NCI-H2107 treated with DMSO at 0.1 percent for 48 hours (cell line): ENCODE data around the gene PSAP.
A peak's percentile ranks its signal among the peaks of the same experiment; 100 is the strongest.
"Not testable (repeated sequence)": the region's sequence is repeated elsewhere in the genome, so short reads cannot be mapped to it uniquely, and the experiment has no call there.

Experiments used
- DNase-seq: peaks from one replicate; lab custom pipeline; 2025; ENCODE audit not compliant: unreplicated experiment; lab: John Stamatoyannopoulos, UW

Gene PSAP

DNA sequence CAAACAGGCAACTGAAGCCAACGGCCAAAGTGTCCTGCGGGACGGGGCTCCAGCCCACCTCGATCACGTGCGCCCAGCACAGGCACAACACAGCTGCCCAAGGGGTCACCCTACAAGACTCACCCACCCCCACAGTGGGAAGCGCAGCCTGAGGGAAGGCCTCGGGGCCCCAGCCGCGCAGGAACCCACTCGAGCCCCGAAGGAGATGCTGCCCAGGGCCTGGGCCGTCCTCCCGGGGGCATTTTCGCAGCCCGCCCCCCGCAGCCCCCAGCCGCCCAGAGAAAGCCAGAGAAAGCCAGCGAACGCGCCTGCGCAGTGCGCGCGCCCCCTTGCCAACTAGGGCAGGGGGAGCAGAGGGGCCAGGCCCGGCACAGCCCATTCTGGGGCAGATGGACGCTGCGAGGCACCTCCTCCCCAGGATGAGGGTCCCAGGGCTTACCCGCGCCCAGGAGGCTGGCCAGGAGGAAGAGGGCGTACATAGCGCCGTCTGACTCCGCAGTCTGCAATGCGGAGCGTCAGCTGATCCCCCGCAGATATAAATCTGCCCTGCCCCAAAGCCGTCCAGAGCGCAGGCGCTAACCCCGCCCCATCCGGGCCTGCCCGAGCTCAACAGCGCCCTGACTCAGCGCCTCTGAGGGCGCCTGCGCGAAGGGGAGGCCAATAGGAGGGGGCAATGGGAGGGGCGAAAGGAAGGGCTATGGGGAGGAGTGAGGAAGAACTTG lies at the start of gene PSAP:
PSAP (minus strand) TSS at position 509 of the 722 bp plus-strand sequence; CDS start at position 479, 30 bp downstream.
- peak; percentile 82 for DNase-seq

DNA sequence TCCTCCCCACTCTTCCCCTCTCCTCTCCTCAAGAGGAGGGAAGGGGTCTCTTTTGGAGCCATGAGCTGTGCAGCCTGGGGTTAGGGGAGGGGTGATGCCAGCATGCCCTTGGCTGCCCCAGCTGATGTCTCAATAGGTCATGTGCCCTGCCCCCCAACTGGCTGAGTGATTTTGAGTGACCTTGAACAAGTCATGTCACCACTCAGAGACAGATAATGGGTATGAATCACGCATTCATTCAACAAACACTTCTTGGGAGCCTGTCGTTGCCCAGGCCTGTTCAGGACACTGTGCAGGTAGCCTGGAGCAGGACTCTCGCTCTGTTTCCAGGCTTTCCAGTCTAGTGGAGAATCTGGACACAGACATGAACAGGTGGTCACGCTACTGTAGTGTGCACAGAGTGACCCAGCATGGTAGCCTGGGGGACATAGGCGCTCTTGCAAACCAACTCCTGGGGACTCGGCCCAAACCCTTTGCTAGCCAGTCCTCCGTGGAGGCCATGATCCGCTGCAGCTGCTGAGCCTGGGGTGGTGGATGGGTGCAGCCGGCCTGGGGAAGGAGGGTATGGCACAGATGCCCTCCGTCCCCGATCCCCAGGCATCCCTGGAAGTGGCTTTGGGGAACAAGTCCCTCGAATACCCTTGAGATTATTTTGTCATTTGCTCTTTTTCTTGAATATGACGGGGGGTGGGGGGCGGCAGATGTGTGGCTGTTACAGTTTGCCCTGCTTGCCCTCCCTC lies 49.6 kb upstream of the PSAP start:
- DNase-seq = no peak

DNA sequence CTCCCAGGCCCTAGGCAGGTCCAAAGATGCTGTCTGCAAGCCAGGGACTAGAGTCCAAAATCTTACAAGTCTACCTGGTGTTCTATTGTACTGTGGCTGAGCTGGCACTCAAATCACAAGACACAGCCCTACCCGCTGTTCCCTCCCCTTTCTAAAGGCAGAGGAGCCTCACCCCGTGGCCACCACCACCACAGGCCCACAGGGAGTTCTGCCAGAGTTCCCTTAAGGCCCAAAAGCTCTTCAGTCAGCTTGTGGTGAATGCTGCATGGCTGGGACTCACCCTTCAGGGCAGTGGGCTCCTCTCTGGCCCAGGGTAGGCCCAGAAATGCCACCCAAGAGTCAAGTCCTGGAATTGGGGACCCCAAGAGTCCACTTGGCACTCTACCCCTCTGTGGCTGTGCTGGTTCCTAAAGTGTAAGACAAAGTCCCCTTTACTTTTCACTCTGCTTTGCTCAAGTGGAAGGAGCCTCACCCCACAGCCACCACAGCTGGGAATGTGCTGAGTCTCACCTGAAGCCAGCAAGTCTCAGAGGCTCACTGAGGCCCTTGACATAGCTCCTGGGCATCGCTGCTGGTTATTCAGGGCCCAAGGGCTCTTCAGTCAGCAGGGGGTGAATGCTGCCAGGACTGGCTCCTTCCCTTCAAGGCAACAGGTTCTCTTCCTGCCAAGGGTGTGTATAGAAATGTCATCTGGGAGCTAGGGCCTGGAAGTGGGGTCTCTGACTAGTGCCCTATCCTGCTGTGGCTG lies 48.8 kb upstream of the PSAP start:
- DNase-seq = no peak

DNA sequence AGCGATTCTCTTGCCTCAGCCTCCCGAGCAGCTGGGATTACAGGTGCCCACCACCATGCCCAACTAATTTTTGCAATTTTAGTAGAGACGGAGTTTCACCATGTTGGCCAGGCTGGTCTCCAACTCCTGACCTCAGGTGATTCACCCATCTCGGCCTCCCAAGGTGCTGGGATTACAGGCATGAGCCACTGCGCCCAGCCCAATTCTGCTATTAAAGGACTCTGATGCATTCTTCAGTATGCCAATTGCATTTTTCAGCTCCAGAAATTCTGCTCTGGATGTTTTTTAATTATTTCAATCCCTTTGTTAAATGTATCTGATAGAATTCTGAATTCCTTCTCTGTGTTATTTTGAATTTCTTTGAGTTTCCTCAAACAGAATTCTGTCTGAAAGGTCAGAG lies 47.3 kb upstream of the PSAP start:
- DNase-seq = not testable (repeated sequence)

DNA sequence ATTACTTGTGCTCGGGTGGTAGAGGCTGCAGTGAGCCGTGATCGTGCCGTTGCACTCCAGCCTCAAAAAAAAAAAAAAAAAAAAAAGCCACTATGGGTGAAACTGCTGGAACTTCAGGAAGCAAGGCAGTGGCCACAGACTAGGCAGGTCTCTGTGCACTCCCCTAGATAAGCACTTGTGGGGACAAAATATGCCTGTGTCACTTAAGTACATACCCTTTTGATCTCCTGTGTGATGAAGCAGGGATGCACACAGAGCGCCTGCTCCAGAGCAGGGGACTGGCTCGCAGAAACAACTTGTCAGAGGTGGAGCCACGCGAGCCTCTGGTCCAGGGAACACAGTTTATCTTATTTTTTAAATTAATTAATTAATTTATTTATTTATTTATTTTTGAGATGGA lies 42.9 kb upstream of the PSAP start:
- no peak for DNase-seq

DNA sequence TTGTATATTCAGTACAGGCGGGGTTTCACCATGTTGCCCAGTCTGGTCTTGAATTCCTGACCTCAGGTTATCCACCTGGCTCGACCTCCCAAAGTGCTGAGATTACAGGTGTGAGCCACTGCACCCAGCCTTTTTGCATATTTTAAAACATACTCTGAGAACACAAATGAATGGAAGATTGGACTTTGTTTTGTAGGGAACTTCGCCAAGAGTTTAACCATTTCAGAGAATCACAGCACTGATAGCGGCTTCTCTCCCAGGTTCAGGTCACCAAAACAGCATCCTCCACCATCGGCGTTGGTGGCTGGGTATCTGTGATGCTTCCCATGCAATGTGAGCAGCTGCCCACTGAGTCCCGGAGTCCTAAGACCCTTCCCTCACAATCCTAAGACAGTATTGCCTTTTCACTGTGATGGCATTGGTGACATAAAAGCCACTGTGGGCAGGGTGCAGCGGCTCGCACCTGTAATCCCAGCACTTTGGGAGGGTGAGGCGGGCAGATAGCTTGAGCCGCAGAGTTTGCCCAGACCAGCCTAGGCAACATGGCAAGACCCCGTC lies 42.3 kb upstream of the PSAP start:
- no peak for DNase-seq

DNA sequence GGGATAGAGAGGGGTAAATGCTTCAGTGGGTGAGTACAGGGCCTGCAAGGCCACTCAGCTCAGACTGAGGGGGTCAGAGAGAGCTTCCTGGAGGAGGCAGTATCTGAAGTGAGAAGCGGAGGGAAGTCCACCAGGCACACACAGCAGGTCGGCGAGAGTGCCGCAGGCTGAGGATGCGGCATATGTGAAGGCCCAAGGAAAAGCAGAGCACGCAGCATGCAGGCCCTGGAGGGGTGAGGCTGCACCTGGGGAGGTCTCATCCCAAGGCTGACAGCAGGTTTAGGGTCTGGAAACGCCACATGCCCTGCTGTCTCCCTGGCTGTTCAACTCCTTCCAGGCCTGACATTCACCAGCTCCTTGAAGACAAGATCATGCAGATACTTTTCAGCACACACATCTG lies 40.4 kb upstream of the PSAP start:
- no peak for DNase-seq

DNA sequence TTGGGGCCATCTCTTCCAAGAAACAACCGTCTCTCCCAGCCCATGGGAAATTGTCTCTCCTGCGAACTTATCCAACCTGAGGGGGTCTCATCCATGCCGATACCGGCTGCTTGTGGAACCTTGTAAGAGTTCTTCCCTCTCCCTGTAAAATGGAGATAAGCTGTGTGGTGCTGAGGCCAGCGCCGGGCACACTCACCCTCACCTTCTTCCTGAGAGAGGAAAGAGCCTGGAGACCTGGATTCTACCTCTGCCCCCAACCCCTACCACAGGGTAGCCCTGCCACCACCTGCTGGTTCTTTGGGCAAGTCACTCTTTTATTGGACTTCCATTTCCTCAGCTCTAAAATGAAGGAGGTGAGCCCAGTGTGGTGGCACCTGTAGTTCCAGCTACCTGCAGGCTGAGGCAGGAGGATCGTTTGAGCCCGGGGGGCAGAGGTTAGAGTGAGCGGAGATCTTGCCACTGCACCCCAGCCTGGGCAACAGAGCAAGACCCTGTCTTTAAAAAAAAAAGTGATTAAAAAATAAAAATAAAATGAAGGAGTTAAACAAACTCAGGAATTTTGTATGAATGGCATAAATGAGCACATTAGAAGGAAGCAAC lies 38.4 kb upstream of the PSAP start:
- DNase-seq = peak; percentile 4

DNA sequence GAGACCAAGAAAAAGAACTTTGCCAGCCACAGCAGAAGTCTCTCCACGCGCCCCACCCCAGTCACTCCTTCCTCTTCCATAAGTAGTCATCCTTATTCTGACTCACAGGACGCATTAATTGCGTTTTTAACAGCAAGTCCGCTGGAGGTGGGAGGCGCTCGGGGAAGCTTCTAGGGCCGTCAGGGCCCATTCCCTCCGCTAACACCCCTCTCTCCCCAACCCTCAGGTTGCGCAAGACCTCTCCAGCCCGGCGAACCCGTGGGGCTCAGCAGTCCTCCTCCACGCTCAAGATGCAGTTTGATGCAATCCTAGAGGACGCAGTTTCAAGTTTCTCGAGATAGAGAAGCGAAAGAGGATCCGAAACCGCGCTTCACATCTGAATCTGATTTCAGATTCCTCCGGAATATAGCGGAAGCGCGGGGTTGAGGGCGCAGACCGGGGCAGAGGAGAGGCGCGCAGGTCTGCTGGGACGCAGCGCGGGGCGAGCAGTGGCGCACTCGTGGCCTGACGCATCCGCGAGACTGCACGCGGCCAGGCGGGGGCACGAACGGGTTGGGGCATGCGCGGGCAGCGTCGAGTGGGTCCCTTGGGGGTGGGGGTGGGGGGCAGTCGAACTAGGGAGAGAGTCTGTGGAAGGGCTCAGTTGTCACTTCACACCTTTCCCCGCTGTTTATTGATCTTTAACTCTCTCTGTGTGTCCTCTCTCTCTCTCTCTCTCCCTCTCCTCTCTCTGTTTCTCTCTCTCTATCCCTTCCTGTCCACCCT lies 37.8 kb upstream of the PSAP start:
- DNase-seq = peak; percentile 52

DNA sequence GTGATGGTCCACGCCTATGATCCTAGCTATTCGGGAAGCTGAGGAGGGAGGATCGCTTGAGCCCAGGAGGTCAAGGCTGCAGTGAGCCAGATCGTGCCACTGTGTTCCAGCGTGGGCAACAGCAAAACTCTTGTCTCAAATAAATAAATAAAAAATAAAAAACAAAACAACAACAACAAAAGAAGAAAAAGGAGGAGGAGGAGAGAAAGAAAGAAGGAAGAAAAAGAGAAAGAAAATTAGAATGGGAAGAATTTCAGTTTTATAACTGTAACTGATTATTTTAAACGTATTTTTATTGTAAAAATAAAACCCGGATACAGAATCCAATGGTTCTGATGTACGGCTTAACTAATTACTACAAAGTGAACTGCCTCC lies 37.2 kb upstream of the PSAP start:
- no peak for DNase-seq

DNA sequence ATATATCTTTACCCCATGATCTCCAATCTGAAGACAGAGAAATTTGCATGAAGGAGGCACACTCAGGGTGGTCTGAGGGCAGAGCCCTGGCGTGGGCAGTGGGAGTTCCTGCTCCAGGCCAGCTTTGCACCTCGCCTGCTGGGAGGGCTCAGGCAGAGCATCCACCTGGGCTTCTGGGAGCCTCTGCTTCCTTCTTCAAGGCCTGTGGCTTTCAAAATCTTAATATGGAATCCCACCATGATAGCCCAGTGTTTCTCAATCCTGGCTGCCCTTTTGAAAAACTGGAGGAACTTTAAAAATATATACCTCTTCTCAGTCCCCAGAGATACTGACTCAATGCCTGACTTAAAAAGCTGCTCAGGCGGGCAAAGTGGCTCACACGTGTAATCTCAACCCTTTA lies 36.7 kb upstream of the PSAP start:
- no peak for DNase-seq

DNA sequence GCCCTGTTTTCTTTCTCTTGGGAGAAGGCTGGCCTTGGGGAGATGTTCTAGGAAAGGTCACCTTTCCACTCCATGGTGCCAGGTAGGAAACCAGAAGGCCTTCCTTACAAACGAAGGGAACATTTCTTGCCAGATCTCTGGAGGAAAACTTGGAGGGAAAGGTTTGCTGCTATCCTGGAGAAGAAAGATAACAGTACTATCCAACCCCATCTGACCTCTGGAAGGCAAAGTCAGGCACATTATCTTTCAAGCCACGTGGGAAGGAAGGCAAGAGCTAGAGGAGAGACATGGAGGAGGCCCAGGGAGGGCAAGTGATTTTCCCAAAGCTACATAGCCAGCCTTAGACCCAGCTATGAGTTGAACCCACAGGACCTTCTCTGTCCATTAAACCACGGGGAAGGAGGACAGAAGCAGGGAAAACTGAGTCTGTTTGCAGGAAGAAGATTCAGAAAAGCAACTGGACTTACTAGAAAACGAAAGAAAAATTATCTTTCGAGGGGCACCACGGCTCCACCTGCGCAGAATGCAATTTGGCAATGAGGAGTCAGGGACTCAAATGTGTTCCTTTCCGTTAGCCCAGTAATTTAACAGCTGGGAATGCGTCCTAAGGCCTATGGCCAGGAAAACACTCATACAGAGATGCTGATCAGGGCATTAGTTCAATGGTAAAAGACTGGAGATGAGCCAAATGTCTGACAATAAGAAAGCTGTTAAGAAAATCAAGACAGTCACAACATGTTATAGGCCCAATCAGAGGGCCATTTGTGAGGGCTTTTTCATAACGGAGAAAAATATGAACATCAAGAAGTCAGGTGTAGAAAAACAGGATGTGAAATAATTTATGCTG lies 32.0 kb upstream of the PSAP start:
- DNase-seq = no peak

DNA sequence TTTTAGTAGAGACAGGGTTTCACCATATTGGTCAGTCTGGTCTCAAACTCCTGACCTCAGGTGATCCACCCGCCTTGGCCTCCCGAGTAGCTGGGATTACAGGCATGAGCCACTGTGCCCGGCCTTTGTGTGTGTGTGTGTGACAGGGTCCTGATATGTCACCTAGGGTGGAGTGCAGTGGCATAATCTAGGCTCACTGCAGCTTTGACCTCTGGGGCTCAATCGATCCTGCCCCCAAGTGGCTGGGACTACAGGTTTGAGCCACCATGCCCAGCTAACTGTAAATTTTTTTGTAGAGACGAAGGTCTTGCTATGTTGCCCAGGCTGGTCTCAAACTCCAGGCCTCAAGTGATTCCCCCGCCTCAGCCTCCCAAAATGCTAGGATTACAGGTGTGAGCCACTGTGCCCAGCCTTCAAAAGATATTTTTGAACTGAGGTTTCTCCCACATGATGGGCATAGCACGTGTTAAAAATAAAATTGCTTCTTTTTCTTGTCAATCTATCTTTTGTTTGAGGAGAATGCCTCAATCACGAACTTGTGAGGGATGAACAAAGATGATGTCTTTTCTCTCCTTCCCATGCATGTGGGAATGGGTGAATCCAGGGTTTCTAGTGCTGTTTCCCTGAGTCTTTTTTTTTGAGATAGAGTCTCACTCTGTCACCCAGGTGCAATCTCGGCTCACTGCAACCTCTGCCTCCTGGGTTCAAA lies 30.8 kb upstream of the PSAP start:
- DNase-seq = no peak

DNA sequence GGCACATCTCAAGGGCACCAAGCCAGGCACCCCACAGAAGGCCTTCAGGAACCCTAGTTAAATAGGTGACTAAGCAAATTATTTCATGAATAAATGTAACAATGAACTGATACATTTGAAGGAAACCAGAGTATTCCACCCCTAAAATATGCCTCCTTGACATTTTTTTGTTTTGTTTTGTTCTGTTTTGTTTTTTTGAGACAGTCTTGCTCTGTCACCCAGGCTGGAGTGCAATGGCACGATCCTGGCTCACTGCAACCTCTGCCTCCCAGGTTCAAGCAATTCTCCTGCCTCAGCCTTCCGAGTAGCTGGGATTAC lies 30.2 kb upstream of the PSAP start:
- not testable (repeated sequence) for DNase-seq

DNA sequence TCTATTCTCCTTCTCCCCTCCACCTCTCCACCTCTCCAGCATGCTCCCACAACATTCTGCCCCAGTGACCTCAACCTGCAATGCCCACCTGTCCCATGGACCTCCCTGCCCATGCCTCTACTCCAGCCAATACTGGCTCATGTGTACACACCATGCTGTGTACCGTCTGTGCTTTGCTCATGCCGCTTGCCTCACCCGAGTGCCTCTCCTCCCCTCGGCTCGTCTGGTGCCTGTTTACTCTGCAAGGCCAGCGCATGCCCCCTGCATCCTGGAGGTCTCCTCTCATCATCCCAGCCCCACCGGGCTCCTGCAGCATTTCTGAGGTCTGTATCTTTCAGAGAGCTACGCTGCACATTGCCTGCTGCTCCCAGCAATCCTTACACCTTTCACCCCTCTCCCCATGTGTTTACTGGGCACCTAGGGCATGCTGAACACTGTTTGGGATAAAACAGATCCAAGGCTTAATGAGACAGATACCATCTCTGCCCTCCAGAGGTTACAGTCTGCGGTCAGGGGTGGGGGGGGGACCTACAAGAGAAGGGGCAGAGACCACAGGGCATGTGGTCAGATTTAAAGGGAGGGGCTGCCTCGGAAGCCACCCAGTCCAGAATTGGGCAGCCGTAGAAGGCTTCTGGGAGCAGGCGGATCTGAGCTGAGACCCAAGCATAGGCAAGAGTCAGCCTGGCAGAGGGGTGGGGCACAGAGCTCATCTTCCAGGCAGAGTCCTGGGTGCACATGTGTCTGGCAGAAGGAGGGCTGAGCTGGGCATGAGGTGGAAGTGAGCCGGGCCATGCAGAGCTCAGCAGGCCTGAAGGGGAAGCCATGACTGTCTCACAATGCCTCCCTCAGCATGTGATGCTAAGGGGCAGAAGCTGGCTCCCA lies 29.6 kb upstream of the PSAP start:
- no peak for DNase-seq

DNA sequence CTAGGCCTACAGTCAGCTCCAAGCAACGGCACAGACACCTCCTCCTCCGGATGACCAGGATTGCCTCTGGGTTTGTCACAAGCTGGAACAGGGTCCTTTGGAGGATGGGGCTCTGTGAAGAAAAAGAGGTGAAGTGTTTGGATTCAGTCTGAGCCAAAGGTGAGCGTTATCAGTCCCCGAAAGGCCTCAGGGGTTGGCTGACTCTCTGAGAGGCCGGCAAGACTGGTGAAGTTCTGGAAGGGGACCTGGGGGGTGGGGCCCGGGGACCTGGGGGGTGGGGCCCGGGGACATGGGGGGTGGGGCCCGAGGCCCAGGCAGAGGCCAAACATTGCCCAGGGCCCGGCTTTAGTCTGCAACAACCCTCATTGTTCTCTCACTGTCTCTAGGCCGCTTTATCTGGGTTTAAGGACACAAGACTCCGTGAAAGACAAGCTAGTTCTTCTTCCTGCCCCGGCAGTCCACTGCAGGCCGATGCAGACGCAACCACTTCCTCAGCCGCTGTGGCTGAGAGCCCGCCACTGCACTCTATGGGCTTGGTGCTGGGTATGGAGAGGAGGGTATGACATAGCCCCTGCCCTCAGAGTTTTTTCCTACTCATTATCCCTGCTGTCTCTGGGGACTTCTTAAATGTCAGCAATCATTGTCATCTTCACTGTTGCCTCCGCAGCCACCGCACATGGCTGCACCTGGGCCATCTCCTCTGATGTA lies 27.4 kb upstream of the PSAP start:
- DNase-seq = peak; percentile 14

DNA sequence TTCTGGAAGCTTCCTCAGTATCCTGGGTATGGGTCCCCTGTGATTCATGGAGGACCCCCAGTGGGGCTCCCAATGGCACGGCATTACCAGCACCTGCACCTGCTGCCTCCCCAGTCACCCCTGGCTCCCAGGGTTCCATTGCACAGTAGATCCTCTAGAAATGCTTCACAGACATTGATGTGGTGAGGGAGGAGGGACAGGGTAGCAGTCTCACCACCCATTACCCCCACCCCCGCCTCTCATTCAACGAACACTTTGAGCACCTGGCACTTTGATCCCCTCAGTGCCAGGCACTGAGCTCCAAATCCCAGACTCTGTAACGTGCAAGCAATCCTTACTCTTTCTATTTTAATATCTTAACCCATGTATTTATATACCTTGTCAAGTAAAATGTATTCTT lies 26.8 kb upstream of the PSAP start:
- no peak for DNase-seq
